Measurements from ENCODE around the gene VWA7. TPM values are rescaled to one million over a fixed set of nuclear protein-coding genes. Genes with fewer than 3 reads are reported as not detected.

Gene VWA7
- total RNA-seq, 1 donor from 2014 or later: 0.40 TPM

GRCh38 chr6:31758281-31758680, 18.8 kb downstream of the VWA7 start:
- no peak for DNase-seq (ENCODE audit: low read depth in 2 of 2)

- peak in 1 of 2 donors; percentile 68 for DNase-seq (ENCODE audit: low read depth in 2 of 2)
Measured at GRCh38 chr6:31752739-31753319, 24.3 kb downstream of the VWA7 start.

GRCh38 chr6:31750411-31751022, 26.6 kb downstream of the VWA7 start:
- DNase-seq (ENCODE audit: low read depth in 2 of 2): no peak

- no peak for DNase-seq (ENCODE audit: low read depth in 2 of 2)
Measured at GRCh38 chr6:31749301-31750036, 27.7 kb downstream of the VWA7 start.

- no peak for DNase-seq (ENCODE audit: low read depth in 2 of 2)
Measured at GRCh38 chr6:31744422-31744821, 32.7 kb downstream of the VWA7 start.

GRCh38 chr6:31742894-31743293, 34.2 kb downstream of the VWA7 start:
- DNase-seq (ENCODE audit: low read depth in 2 of 2): no peak

- DNase-seq (ENCODE audit: low read depth in 2 of 2): no peak
Measured at GRCh38 chr6:31741815-31742214, 35.3 kb downstream of the VWA7 start.

- DNase-seq (ENCODE audit: low read depth in 2 of 2): peak in 1 of 2 donors; percentile 41
Measured at GRCh38 chr6:31740397-31741223, 36.5 kb downstream of the VWA7 start.

- DNase-seq (ENCODE audit: low read depth in 2 of 2): peak; percentile 99
Measured at GRCh38 chr6:31739639-31740396, 37.3 kb downstream of the VWA7 start, which contains the start of gene MSH5. TSS of gene MSH5 (plus strand) at chr6:31740005. CDS start at chr6:31740467, 462 bp downstream.

- DNase-seq (ENCODE audit: low read depth in 2 of 2): peak; percentile 80 to 93
Measured at GRCh38 chr6:31737991-31738979, 38.8 kb downstream of the VWA7 start.

- peak; percentile 46 to 75 for DNase-seq (ENCODE audit: low read depth in 2 of 2)
Measured at GRCh38 chr6:31737315-31737990, 39.7 kb downstream of the VWA7 start.

- DNase-seq (ENCODE audit: low read depth in 2 of 2): no peak
Measured at GRCh38 chr6:31736768-31737314, 40.3 kb downstream of the VWA7 start.

GRCh38 chr6:31736021-31736767, 40.9 kb downstream of the VWA7 start, which contains the start of gene CLIC1:
TSS of gene CLIC1 (minus strand) at chr6:31736530. CDS start at chr6:31736300, 230 bp downstream.
- DNase-seq (ENCODE audit: low read depth in 2 of 2): peak; percentile 78 to 82

GRCh38 chr6:31734821-31735406, 42.2 kb downstream of the VWA7 start:
- DNase-seq (ENCODE audit: low read depth in 2 of 2): peak in 1 of 2 donors; percentile 87

GRCh38 chr6:31734247-31734820, 42.8 kb downstream of the VWA7 start:
- no peak for DNase-seq (ENCODE audit: low read depth in 2 of 2)

- no peak for DNase-seq (ENCODE audit: low read depth in 2 of 2)
Measured at GRCh38 chr6:31733734-31734133, 43.4 kb downstream of the VWA7 start.

- no peak for DNase-seq (ENCODE audit: low read depth in 2 of 2)
Measured at GRCh38 chr6:31732029-31732428, 45.1 kb downstream of the VWA7 start.

Data from lung microvascular endothelial cell (primary cell).